ENCODE measurements around the gene IQCE.
A peak's percentile ranks its signal among the peaks of the same experiment; 100 is the strongest.

The IQCE gene

DNA sequence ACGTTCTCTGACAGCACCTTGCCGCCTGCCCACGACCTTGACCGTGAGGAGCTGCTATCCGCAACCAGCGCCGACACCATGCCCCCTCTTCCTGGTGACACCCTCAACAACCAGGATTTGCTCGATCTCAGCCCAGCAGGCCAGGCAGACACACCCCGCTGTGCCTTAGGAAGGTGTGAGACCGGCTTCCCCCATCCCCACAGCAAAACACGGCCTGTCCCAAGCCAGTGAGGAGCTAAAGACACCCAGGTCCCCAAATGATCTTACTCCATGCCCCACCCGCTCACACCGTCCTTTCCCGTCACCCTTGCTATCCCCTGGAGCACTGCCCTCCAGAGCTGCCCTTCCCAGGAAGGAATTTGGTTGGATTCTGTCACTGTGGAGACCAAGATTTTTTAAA lies 51.7 kb downstream of the IQCE start:
- TF ChIP-seq, protein P1, sequence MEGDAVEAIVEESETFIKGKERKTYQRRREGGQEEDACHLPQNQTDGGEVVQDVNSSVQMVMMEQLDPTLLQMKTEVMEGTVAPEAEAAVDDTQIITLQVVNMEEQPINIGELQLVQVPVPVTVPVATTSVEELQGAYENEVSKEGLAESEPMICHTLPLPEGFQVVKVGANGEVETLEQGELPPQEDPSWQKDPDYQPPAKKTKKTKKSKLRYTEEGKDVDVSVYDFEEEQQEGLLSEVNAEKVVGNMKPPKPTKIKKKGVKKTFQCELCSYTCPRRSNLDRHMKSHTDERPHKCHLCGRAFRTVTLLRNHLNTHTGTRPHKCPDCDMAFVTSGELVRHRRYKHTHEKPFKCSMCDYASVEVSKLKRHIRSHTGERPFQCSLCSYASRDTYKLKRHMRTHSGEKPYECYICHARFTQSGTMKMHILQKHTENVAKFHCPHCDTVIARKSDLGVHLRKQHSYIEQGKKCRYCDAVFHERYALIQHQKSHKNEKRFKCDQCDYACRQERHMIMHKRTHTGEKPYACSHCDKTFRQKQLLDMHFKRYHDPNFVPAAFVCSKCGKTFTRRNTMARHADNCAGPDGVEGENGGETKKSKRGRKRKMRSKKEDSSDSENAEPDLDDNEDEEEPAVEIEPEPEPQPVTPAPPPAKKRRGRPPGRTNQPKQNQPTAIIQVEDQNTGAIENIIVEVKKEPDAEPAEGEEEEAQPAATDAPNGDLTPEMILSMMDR (IDR thresholded peaks at IDR 0.05; ENCODE audit: extremely low read depth, missing control alignments): no peak
- DNase-seq (ENCODE audit: low spot score): peak; percentile 27

DNA sequence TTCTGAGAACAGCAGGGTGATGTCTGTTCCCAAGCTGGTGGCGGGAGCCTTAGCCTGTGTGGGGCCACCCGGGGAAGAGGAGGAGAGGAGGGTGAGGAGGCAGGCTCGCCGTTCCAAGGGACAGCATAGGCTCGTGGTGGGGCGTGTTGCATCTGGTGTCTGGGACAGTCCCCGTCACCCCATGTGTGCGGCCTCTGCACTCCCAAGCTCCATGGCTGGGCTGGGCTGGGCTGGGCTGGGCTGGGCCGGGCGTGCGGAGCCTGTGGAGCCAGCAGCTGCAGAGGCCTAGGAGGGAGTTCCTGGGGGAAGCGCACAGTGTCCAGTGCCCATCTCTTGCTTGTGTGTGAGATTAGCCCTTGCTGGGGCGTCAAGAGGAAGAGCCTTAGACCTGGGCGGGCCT lies 52.1 kb downstream of the IQCE start:
- DNase-seq (ENCODE audit: low spot score): peak; percentile 11
- TF ChIP-seq, protein P1 (IDR thresholded peaks at IDR 0.05; ENCODE audit: extremely low read depth, missing control alignments): no peak

- no peak for DNase-seq (ENCODE audit: low spot score)
- TF ChIP-seq, protein P1 (IDR thresholded peaks at IDR 0.05; ENCODE audit: extremely low read depth, missing control alignments): no peak
Observed at GRCh38 chr7:2611401-2611800, 52.6 kb downstream of the IQCE start.

DNA sequence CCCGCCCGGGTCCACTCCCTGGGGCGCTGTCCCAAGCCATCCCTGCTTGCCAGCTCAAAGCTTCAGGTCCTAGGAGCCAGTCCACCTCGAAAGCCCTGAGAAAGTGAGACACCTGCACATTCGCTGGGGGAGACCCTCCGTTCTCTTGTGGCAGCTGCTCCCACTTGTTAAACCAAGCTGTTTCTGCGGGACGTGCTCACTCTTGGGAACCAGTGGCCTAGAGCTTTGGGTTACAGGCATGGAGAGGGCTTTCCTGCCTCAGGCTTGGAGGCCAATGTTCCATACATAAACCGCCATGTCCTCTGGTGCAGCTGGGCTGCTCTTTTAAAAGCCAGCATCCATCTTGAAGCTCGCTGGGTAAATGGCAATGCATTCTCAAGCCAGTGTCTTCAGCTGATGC lies 53.1 kb downstream of the IQCE start:
- DNase-seq (ENCODE audit: low spot score): no peak
- TF ChIP-seq, protein P1 (IDR thresholded peaks at IDR 0.05; ENCODE audit: extremely low read depth, missing control alignments): no peak

GRCh38 chr7:2612445-2613097 lies 53.8 kb downstream of the IQCE start:
- no peak for DNase-seq (ENCODE audit: low spot score)
- TF ChIP-seq, protein P1 (IDR thresholded peaks at IDR 0.05; ENCODE audit: extremely low read depth, missing control alignments): no peak

GRCh38 chr7:2613098-2613930 lies 54.5 kb downstream of the IQCE start:
- TF ChIP-seq, protein P1 (IDR thresholded peaks at IDR 0.05; ENCODE audit: extremely low read depth, missing control alignments): no peak

GRCh38 chr7:2613931-2614600 lies 55.3 kb downstream of the IQCE start:
- TF ChIP-seq, protein P1 (IDR thresholded peaks at IDR 0.05; ENCODE audit: extremely low read depth, missing control alignments): no peak
- no peak for DNase-seq (ENCODE audit: low spot score)

More at GRCh38 chr7:2613098-2613930, 54.5 kb downstream of the IQCE start:
- DNase-seq (ENCODE audit: low spot score): no peak

Data from GM20000 (cell line).